ENCODE results near the gene DCPS.
A peak's percentile ranks its signal among the peaks of the same experiment; 100 is the strongest.
"Not testable (repeated sequence)": the region's sequence is repeated elsewhere in the genome, so short reads cannot be mapped to it uniquely, and the experiment has no call there.

The DCPS gene

GRCh38 chr11:126308271-126308671, 4.4 kb downstream of the DCPS start:
- no peaks in the 10 kb centered on the region for H3K27me3 Mint-ChIP-seq
- peaks cover 26 to 45% of the 10 kb centered on the region in 2 donors for H3K36me3 Mint-ChIP-seq
- no peak for DNase-seq
- no peak for ATAC-seq (replicated peaks)
- H3K9me3 Mint-ChIP-seq, result peaks cover 0 to 3% of the 10 kb centered on the region in 2 donors
- no peak overlapping the region for H3K4me3 Mint-ChIP-seq
- no peak overlapping the region for H3K27ac Mint-ChIP-seq
- peaks cover 32 to 61% of the 10 kb centered on the region in 2 donors for H3K4me1 Mint-ChIP-seq

GRCh38 chr11:126308771-126309170, 4.9 kb downstream of the DCPS start:
- Mint-ChIP-seq H3K36me3 (peaks cover 26 to 43% of the 10 kb centered on the region in 2 donors), H3K4me1 (peaks cover 32 to 58% of the 10 kb centered on the region in 2 donors)
- not testable (repeated sequence) for H3K4me3 Mint-ChIP-seq; ATAC-seq (replicated peaks); DNase-seq; H3K27ac Mint-ChIP-seq; H3K9me3 Mint-ChIP-seq; H3K27me3 Mint-ChIP-seq

GRCh38 chr11:126310200-126310991, 6.5 kb downstream of the DCPS start:
- Mint-ChIP-seq H3K4me1 (peaks cover 32 to 55% of the 10 kb centered on the region in 2 donors), H3K9me3 (peaks cover 0 to 3% of the 10 kb centered on the region in 2 donors), H3K36me3 (peaks cover 32 to 49% of the 10 kb centered on the region in 2 donors), H3K4me3 (no peak overlapping the region), H3K27ac (no peak overlapping the region), H3K27me3 (no peaks in the 10 kb centered on the region)
- DNase-seq (peak; percentile 43), ATAC-seq (replicated peaks) (peak; percentile 77 to 79)

- DNase-seq (no peak), ATAC-seq (replicated peaks) (no peak)
- Mint-ChIP-seq H3K9me3 (no peaks in the 10 kb centered on the region), H3K27me3 (no peaks in the 10 kb centered on the region), H3K27ac (no peak overlapping the region), H3K4me1 (peaks cover 27 to 50% of the 10 kb centered on the region in 2 donors), H3K36me3 (peaks cover 29 to 46% of the 10 kb centered on the region in 2 donors), H3K4me3 (no peak overlapping the region)
These were observed 7.1 kb downstream of the DCPS start for GRCh38 chr11:126310992-126311310.

GRCh38 chr11:126311401-126312291, 7.8 kb downstream of the DCPS start:
- H3K27ac Mint-ChIP-seq, result peak overlapping the region; percentile 16
- H3K36me3 Mint-ChIP-seq, result peaks cover 32 to 47% of the 10 kb centered on the region in 2 donors
- DNase-seq (no peak), ATAC-seq (replicated peaks) (peak; percentile 48 to 52)
- no peaks in the 10 kb centered on the region for H3K27me3 Mint-ChIP-seq
- H3K4me1 Mint-ChIP-seq, result peaks cover 25 to 47% of the 10 kb centered on the region in 2 donors
- H3K4me3 Mint-ChIP-seq, result no peak overlapping the region
- no peaks in the 10 kb centered on the region for H3K9me3 Mint-ChIP-seq

GRCh38 chr11:126312961-126313360, 9.1 kb downstream of the DCPS start:
- no peak for ATAC-seq (replicated peaks)
- Mint-ChIP-seq H3K27ac (no peak overlapping the region), H3K4me3 (no peak overlapping the region), H3K27me3 (no peaks in the 10 kb centered on the region), H3K4me1 (peaks cover 28 to 46% of the 10 kb centered on the region in 2 donors), H3K36me3 (peaks cover 36 to 46% of the 10 kb centered on the region in 2 donors), H3K9me3 (no peaks in the 10 kb centered on the region)
- DNase-seq, result no peak

- DNase-seq, result no peak
- H3K4me3 Mint-ChIP-seq, result no peak overlapping the region
- peak in 1 of 2 donors; percentile 28 for ATAC-seq (replicated peaks)
- H3K9me3 Mint-ChIP-seq, result no peaks in the 10 kb centered on the region
- peak overlapping the region; percentile 7 for H3K27ac Mint-ChIP-seq
- H3K36me3 Mint-ChIP-seq, result peaks cover 36 to 52% of the 10 kb centered on the region in 2 donors
- H3K4me1 Mint-ChIP-seq, result peaks cover 37 to 53% of the 10 kb centered on the region in 2 donors
- H3K27me3 Mint-ChIP-seq, result no peaks in the 10 kb centered on the region
These were observed 10.0 kb downstream of the DCPS start for GRCh38 chr11:126313826-126314225.

GRCh38 chr11:126317432-126317755, 13.5 kb downstream of the DCPS start:
- Mint-ChIP-seq H3K9me3 (no peaks in the 10 kb centered on the region), H3K27ac (peak overlapping the region; percentile 14), H3K27me3 (no peaks in the 10 kb centered on the region), H3K36me3 (peaks cover 43 to 60% of the 10 kb centered on the region in 2 donors), H3K4me3 (no peak overlapping the region), H3K4me1 (peaks cover 29 to 46% of the 10 kb centered on the region in 2 donors)
- ATAC-seq (replicated peaks) (no peak), DNase-seq (no peak)

GRCh38 chr11:126317756-126318573, 14.1 kb downstream of the DCPS start:
- no peaks in the 10 kb centered on the region for H3K9me3 Mint-ChIP-seq
- DNase-seq (no peak), ATAC-seq (replicated peaks) (peak; percentile 7 to 48)
- peaks cover 40 to 60% of the 10 kb centered on the region in 2 donors for H3K36me3 Mint-ChIP-seq
- H3K27me3 Mint-ChIP-seq, result no peaks in the 10 kb centered on the region
- H3K4me3 Mint-ChIP-seq, result peak overlapping the region in 1 of 2 donors; percentile 26
- H3K27ac Mint-ChIP-seq, result peak overlapping the region; percentile 70
- H3K4me1 Mint-ChIP-seq, result peaks cover 29 to 46% of the 10 kb centered on the region in 2 donors

GRCh38 chr11:126318574-126319373, 14.9 kb downstream of the DCPS start:
- peak overlapping the region; percentile 70 for H3K27ac Mint-ChIP-seq
- no peaks in the 10 kb centered on the region for H3K9me3 Mint-ChIP-seq
- H3K4me3 Mint-ChIP-seq, result peak overlapping the region in 1 of 2 donors; percentile 26

GRCh38 chr11:126319374-126319740, 15.5 kb downstream of the DCPS start:
- ATAC-seq (replicated peaks) (no peak), DNase-seq (no peak)
- H3K27me3 Mint-ChIP-seq, result no peaks in the 10 kb centered on the region
- H3K36me3 Mint-ChIP-seq, result peaks cover 36 to 54% of the 10 kb centered on the region in 2 donors
- peaks cover 25 to 40% of the 10 kb centered on the region in 2 donors for H3K4me1 Mint-ChIP-seq
- H3K27ac Mint-ChIP-seq, result no peak overlapping the region
- no peaks in the 10 kb centered on the region for H3K9me3 Mint-ChIP-seq
- no peak overlapping the region for H3K4me3 Mint-ChIP-seq

More at GRCh38 chr11:126318574-126319373, 14.9 kb downstream of the DCPS start:
- peak; percentile 90 to 92 for ATAC-seq (replicated peaks)
- H3K27me3 Mint-ChIP-seq, result no peaks in the 10 kb centered on the region
- H3K36me3 Mint-ChIP-seq, result peaks cover 40 to 60% of the 10 kb centered on the region in 2 donors
- no peak for DNase-seq
- H3K4me1 Mint-ChIP-seq, result peaks cover 29 to 44% of the 10 kb centered on the region in 2 donors

GRCh38 chr11:126322996-126323395, 19.1 kb downstream of the DCPS start:
- Mint-ChIP-seq H3K27me3 (no peaks in the 10 kb centered on the region), H3K27ac (no peak overlapping the region), H3K9me3 (no peaks in the 10 kb centered on the region), H3K36me3 (peaks cover 21 to 52% of the 10 kb centered on the region in 2 donors), H3K4me1 (peaks cover 24 to 26% of the 10 kb centered on the region in 2 donors), H3K4me3 (no peak overlapping the region)
- ATAC-seq (replicated peaks), result no peak
- DNase-seq, result no peak

GRCh38 chr11:126327281-126328000, 23.6 kb downstream of the DCPS start:
- Mint-ChIP-seq H3K4me3 (no peak overlapping the region), H3K27ac (peak overlapping the region; percentile 72), H3K27me3 (no peaks in the 10 kb centered on the region), H3K36me3 (peaks cover 22 to 49% of the 10 kb centered on the region in 2 donors), H3K9me3 (no peaks in the 10 kb centered on the region), H3K4me1 (peaks cover 0 to 11% of the 10 kb centered on the region in 2 donors)
- ATAC-seq (replicated peaks) (no peak), DNase-seq (no peak)

Data from stimulated activated naive B cell treated with anti-CD40 and anti-IgM and Interleukin-4, amounts not matched to agents 10 μg/mL and 1 μg/mL and 100 μg/mL, for 72 hours (primary cell).